Aorta (tissue), 5 donors: ENCODE results near the gene NKAPD1. TPM values are rescaled to one million over a fixed set of nuclear protein-coding genes. Genes with fewer than 3 reads are reported as not detected.
A peak's percentile ranks its signal among the peaks of the same experiment; 100 is the strongest.
"Not testable (repeated sequence)": the region's sequence is repeated elsewhere in the genome, so short reads cannot be mapped to it uniquely, and the experiment has no call there.

Source experiments
- ATAC-seq: fragments of 200-7000 bp; cut with Tn5 transposase; one replicate; pipeline ENCODE4 v1.9.1; 2022; ENCODE audit warnings: moderate library complexity; ENCODE audit not compliant: low FRiP score
- DNase-seq, 2 donors: peaks; one replicate each; pipeline ENCODE4 v3.0.0-alpha.2; 2020
- H3K27ac ChIP-seq, 2 donors: one replicate each; pipeline ENCODE4 v1.5.1; 2013; ENCODE audit warnings: low read length in 2 of 2, mild to moderate bottlenecking in 2 of 2, moderate library complexity in 2 of 2, control low read depth in 1 of 2, inconsistent platforms in 1 of 2, low read depth in 1 of 2
- H3K27me3 ChIP-seq, 2 donors: one replicate each; pipeline ENCODE4 v1.6.1; 2013; ENCODE audit warnings: control low read depth in 1 of 2, low read length in 1 of 2, mild to moderate bottlenecking in 1 of 2, moderate library complexity in 1 of 2; ENCODE audit not compliant: insufficient read depth in 2 of 2, control insufficient read depth in 1 of 2
- H3K36me3 ChIP-seq, 2 donors: one replicate each; pipeline ENCODE4 v1.6.1; 2013; ENCODE audit warnings: control low read depth in 1 of 2, low read length in 1 of 2, mild to moderate bottlenecking in 1 of 2; ENCODE audit not compliant: insufficient read depth in 2 of 2, control insufficient read depth in 1 of 2
- H3K4me1 ChIP-seq, 2 donors: one replicate each; pipeline ENCODE4 v1.6.1; 2013; ENCODE audit warnings: low read length in 2 of 2, control low read depth in 1 of 2, mild to moderate bottlenecking in 1 of 2, moderate library complexity in 1 of 2; ENCODE audit not compliant: insufficient read depth in 2 of 2, control insufficient read depth in 1 of 2
- H3K4me3 ChIP-seq, 2 donors: one replicate each; pipeline ENCODE4 v1.5.1; 2013; ENCODE audit warnings: low read length in 2 of 2, control low read depth in 1 of 2, mild to moderate bottlenecking in 1 of 2
- H3K9me3 ChIP-seq: one replicate; pipeline ENCODE4 v1.6.1; 2013; ENCODE audit warnings: mild to moderate bottlenecking, low read length; ENCODE audit not compliant: control insufficient read depth
- WGBS, 2 donors: extraction: QIAGEN DNeasy Blood & Tissue Kit; methylation state at CpG; one replicate each; pipeline ENCODE4 v1.1.7; 2013; 5-methylcytosine and 5-hydroxymethylcytosine counted together
- intact Hi-C, 2 donors: fragments of 100-400 bp; cut with DNase I; formaldehyde crosslinking; loops; one replicate each; pipeline versions ENCODE4 v1.14.2 to v1.15.0; 2022
- polyA plus RNA-seq, 2 donors: library from polyadenylated mRNA; stranded (reverse); fragments of 200-250 nt; gene quantifications; one replicate each; pipeline ENCODE4 v1.2.3, GENCODE V29; 2013
- total RNA-seq, 2 donors: library from RNA; stranded (reverse); fragmentation: NEBNext Ultra II Directional; extraction: Animal tissue kit (Norgen Biotek cat#: 25700); gene quantifications; one replicate each; pipeline ENCODE4 v1.2.1, GENCODE V29; 2021
- donor health status: healthy with polysubstance abuse.
- donor health status: Bipolar disorder and iron deficiency.
- donor health status: DM: no; HTN: no; CAD: no.
- donor health status: DM: no; HTN: no; CAD: no.
- donor health status: DM: yes; HTN: yes; CAD: no.

Gene NKAPD1
- total and polyA plus RNA-seq, 4 donors: 14.4 to 19.7 (median 15.5) TPM

- no peak for ATAC-seq
- 67 to 69% methylated on average over 1 of the region's 1 CpG for WGBS, 2 donors
- Histone ChIP-seq H3K9me3 (no peaks in the 10 kb centered on the region), H3K4me3 (no peak overlapping the region), H3K27ac (no peak overlapping the region), H3K27me3 (no peaks in the 10 kb centered on the region), H3K4me1 (no peaks in the 10 kb centered on the region), H3K36me3 (peaks cover 3 to 8% of the 10 kb centered on the region in 2 donors)
- DNase-seq: no peak
- intact Hi-C loops: no loop called here
These were observed 16.0 kb upstream of the NKAPD1 start for GRCh38 chr11:112058103-112058502.

- Histone ChIP-seq H3K9me3 (no peaks in the 10 kb centered on the region), H3K27ac (no peak overlapping the region), H3K36me3 (peaks cover 2 to 3% of the 10 kb centered on the region in 2 donors), H3K27me3 (no peaks in the 10 kb centered on the region), H3K4me3 (no peak overlapping the region), H3K4me1 (no peaks in the 10 kb centered on the region)
- DNase-seq: no peak
- intact Hi-C loops: no loop called here
- ATAC-seq: no peak
- 49 to 61% methylated on average over 1 of the region's 1 CpG for WGBS, 2 donors
These were observed 11.2 kb upstream of the NKAPD1 start for GRCh38 chr11:112062923-112063322.

GRCh38 chr11:112082729-112083128, 8.6 kb downstream of the NKAPD1 start:
- Histone ChIP-seq H3K36me3 (peaks cover 1 to 14% of the 10 kb centered on the region in 2 donors), H3K27me3 (no peaks in the 10 kb centered on the region), H3K27ac (no peak overlapping the region), H3K9me3 (no peaks in the 10 kb centered on the region), H3K4me1 (peaks cover 0 to 3% of the 10 kb centered on the region in 2 donors), H3K4me3 (no peak overlapping the region)
- WGBS, 2 donors: 79 to 87% methylated on average over 4 of the region's 4 CpGs
- ATAC-seq (no peak), DNase-seq (no peak)
- intact Hi-C loops: no loop called here

- Histone ChIP-seq H3K4me1 (peaks cover 0 to 3% of the 10 kb centered on the region in 2 donors), H3K9me3 (no peaks in the 10 kb centered on the region), H3K36me3 (peaks cover 1 to 4% of the 10 kb centered on the region in 2 donors), H3K27ac (peak overlapping the region in 1 of 2 donors; percentile 11), H3K4me3 (peak overlapping the region; percentile 54 to 76), H3K27me3 (no peaks in the 10 kb centered on the region)
- intact Hi-C loops: no loop called here
- ATAC-seq (peak; percentile 47), DNase-seq (no peak)
- WGBS, 2 donors: 5 to 6% methylated on average over 19 of the region's 19 CpGs
These were observed 11.8 kb downstream of the NKAPD1 start for GRCh38 chr11:112085822-112086421.

- no peaks in the 10 kb centered on the region for H3K9me3 ChIP-seq
- H3K4me3 ChIP-seq: peak within 1 kb of the TSS; percentile 56 to 88
- peaks cover 0 to 3% of the 10 kb centered on the region in 2 donors for H3K4me1 ChIP-seq
- DNase-seq (peak; percentile 97 to 98), ATAC-seq (peak; percentile 98)
- H3K27me3 ChIP-seq: no peaks in the 10 kb centered on the region
- peak within 1 kb of the TSS in 1 of 2 donors; percentile 11 for H3K27ac ChIP-seq
- intact Hi-C loops: no loop called here
- WGBS, 2 donors: 0 to 1% methylated on average over 45 of the region's 45 CpGs
- peaks cover 1 to 4% of the 10 kb centered on the region in 2 donors for H3K36me3 ChIP-seq
These were observed 12.5 kb downstream of the NKAPD1 start, which contains the start of the genes SDHD and TIMM8B for GRCh38 chr11:112086422-112087191. TSS of gene SDHD (plus strand) at chr11:112086873. CDS start at chr11:112086908, 35 bp downstream. TSS of gene TIMM8B (minus strand) at chr11:112086756. CDS start at chr11:112086723, 33 bp downstream.

- Histone ChIP-seq H3K4me3 (peak overlapping the region; percentile 56 to 88), H3K27ac (no peak overlapping the region), H3K9me3 (no peaks in the 10 kb centered on the region), H3K27me3 (no peaks in the 10 kb centered on the region), H3K4me1 (peaks cover 0 to 3% of the 10 kb centered on the region in 2 donors), H3K36me3 (peaks cover 1 to 4% of the 10 kb centered on the region in 2 donors)
- DNase-seq (no peak), ATAC-seq (no peak)
- WGBS, 2 donors: 18% methylated on average over 10 of the region's 10 CpGs
- intact Hi-C loops: no loop called here
These were observed 13.1 kb downstream of the NKAPD1 start for GRCh38 chr11:112087212-112087611.

- H3K9me3 ChIP-seq, DNase-seq, H3K36me3 ChIP-seq, H3K27ac ChIP-seq, intact Hi-C loops, ATAC-seq, H3K4me3 ChIP-seq, H3K27me3 ChIP-seq, H3K4me1 ChIP-seq: not testable (repeated sequence)
- 96% methylated on average over 2 of the region's 2 CpGs for WGBS, 2 donors
These were observed 21.2 kb downstream of the NKAPD1 start for GRCh38 chr11:112095302-112095701.

GRCh38 chr11:112096194-112096593, 22.1 kb downstream of the NKAPD1 start:
- Histone ChIP-seq H3K27me3 (no peaks in the 10 kb centered on the region), H3K9me3 (no peaks in the 10 kb centered on the region), H3K4me1 (no peaks in the 10 kb centered on the region), H3K4me3 (no peak overlapping the region), H3K27ac (no peak overlapping the region), H3K36me3 (peaks cover 0 to 4% of the 10 kb centered on the region in 2 donors)
- DNase-seq (no peak), ATAC-seq (no peak)
- intact Hi-C loops: no loop called here
